NK-92 (cell line): ENCODE measurements around the gene RND3.

Experiments used
- DNase-seq: peaks from one replicate; lab custom pipeline; 2025; ENCODE audit not compliant: unreplicated experiment; lab: John Stamatoyannopoulos, UW

Gene RND3

DNA sequence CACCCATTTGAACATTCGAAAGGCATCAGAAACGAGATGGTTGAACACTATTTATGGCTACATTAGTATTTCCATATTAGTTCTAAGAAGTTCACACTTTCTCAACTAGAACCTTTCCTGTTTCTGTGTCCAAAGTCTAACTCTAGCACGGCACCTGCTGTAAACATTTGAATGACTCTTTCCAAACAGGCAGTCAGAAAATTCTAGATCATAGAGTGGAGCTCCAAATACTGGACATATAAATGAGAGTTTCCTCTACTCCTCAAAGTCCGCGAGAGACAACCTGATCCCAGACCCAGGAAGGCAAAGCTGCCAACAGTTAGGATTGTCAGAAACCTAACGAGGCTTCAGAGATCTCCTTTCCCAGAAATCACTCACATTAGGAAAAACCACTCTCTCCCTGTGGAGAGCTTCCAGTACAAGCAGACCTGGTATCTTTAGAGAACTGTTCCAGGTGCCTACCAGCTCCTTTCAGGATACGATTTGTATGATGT lies 10.6 kb downstream of the RND3 start:
- DNase-seq, result no peak

DNA sequence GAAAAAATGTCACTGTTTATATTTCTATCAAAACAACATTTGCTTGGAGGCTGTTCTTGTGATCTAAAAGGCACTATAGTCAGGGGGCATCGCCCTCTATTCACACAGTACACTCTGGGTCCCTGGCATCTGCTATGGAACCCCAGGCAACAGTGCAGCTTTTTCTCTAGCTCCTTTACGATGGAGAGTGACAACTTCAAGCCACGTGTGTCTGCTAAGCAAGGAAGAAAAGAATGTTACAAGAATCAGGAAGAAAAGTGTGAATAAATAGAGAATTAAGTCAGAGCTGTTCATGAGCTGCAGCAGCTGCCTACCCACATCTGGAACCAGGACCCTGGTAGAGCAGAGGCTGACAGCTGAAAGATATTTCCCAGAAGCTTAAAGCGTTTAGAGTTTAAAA lies 11.2 kb downstream of the RND3 start:
- DNase-seq, result no peak

DNA sequence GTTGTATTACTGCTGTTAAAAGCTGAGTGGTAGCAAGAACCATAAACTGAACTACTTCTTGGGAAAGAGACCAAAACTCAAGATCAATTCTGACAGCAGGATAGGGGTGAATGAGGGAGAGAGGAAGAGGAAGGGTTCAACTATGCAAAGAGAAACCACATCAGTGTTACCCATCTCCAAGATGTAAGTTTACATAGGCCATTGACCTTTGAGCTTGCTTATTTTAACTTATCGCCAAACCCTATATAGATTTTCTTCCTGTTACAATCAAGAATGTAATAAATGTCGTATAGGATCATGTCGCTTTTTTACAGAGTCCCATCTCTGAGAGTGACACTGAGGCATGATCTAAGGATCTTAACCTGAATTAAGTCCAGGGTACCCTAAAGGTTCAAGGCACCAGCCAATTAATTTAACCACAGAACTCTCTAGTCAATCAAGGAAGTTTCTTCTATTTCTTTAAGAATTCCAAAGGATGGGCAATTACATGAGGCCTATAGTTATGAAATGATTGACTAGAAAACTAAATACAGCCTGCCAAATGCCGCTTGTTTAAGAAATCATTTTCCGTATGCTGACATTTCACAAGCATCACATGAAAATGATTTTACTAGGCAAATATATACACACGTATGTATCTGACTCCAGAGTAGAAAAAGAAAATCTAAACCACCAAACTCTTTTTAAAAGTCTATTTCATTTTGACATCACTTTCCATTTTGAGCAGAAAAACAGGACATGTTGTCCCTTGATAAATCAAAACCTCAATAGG lies 11.8 kb downstream of the RND3 start:
- no peak for DNase-seq

DNA sequence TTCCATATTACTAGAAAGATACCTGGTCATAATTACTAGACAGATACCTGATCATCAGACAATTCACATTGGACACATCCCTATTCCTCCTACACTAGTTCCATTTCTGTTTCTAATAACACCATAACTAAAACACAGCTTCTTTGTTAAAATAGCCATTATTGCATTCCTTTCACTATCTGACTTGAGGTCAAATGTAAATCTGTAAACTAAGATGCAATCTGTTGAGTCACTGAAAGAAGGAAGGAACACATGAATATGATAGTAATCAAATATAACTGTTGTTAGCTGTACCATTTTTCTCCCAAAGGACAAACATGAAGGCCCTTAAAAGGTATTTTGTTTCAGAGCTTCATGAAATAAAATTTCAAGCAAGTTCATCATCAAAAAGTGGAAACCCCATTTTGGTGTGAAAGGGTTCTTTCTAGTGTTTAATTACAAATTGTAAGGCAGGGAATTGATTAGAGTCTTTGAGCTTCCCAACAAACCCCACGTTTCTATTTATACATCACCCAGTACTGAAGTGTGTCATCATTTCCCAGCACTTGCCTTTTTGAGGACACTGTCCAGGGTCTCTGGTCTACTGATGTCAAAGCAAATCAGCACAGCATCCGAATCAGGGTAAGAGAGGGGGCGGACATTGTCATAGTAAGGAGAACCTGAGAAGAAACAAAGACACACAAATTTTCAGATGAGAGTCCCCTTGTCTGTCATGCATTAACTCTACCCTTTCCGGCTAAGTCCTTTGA lies 13.0 kb downstream of the RND3 start:
- DNase-seq, result no peak

DNA sequence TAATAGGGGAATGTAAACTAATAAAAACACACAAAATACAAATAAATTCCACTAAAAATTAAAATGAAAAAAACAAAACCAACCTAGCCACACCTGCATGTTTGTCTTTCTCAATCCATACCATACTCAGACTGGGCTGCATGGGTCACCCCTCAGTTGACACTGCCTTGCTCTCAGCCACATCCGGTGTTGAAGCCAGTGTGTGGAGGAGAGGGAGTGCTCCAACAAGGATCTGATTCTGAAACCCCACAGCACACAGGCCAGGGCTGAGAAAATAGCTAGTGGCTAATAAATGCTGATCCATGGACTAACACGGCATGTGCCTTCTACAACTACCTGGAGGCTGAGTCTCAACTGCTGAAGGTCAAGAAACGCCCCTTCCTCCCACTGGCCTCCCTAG lies 13.7 kb downstream of the RND3 start:
- no peak for DNase-seq

DNA sequence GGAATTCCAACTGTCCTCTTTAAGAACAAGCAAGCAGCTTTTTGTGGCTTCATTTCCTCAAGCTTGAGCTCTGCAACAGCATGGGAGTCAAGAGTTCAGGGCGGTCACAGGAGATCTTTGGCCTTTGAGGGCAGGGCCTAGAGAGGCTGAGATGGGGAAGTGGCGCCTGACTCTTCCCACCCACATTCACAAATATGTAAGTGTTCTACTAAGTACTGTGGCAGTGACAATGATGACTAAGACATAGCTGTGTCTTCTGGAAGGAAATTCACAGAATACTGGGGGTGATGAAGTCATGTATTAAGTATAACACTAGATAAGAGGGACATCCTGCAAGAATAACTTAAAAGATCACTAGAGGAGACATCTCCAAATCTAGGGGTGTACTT lies 15.0 kb downstream of the RND3 start:
- DNase-seq, result no peak

DNA sequence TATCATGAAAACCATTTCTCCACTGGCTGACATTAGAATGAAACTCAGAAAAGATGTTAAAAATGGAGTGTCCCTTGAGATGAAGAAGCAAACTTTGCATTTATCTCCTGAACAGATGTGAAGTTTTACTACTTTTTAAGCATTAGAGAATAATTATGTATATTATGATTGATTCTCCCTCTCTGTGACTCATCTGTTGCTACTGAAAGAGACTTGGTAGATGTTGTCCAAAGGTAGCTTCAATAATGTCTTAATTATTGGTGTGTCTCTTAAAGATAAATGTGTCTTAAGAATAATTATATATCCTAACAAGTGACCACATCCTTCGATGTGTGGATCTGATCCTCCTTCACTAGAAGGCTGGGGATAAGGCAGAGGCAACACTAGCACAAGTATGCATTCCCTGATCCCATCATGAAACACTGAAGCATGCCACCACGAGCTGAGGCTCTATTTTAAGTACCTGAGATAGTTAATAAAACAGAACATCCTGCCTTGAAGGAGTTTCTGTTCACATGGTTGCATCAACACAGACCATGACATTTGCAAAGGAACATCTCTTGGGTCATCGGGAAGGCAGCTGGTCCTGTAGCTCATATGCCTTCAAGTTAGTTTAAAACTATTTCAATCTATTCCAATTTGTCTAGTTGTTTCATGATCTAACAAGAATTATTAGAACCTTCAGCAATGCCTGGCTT lies 15.5 kb downstream of the RND3 start:
- DNase-seq, result no peak

DNA sequence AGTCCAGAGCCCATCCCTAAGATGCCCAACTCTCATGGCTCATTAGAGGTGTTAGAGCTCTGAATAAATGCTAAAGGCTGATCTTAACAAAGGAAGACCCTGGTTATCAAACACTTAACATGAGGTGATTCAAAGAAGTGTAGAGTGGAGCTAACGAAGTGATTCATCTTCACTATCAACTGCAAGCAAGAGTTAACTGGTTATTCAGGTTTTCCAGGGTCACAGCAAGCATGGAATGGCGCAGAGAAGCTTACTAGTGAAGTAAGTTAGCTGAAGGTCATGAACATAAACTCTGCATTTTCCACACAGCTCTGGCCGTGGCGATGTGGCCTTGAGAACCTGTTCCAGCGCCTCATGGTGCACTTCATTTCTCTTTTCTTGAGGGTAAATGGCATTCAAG lies 17.0 kb downstream of the RND3 start:
- no peak for DNase-seq

DNA sequence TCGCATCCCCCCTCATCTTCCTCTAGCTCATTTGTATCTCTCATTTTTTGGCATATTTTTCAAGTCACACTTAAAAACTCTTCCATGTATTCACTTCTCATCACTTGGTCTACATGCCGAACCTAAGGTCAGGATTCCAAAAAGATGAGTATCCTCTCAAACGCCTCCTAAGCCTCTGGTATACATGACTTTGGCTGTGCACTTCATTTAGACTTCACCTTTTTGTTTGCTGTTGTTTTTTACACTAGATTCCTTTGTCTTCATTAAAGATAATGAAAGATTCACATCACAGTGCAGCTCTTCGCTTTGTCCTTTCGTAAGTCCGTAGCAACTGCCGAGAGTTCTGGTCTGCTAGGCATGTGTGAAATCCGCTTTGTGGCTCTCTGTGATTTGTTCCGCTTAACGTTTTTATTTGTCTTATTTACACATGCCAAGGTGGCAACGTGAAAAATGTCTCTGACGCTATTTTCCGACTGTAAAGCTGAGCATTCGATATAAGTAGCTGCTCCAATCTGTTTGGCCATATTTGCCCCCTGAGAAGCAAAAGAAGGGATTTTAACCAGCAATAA lies 17.7 kb downstream of the RND3 start:
- no peak for DNase-seq

DNA sequence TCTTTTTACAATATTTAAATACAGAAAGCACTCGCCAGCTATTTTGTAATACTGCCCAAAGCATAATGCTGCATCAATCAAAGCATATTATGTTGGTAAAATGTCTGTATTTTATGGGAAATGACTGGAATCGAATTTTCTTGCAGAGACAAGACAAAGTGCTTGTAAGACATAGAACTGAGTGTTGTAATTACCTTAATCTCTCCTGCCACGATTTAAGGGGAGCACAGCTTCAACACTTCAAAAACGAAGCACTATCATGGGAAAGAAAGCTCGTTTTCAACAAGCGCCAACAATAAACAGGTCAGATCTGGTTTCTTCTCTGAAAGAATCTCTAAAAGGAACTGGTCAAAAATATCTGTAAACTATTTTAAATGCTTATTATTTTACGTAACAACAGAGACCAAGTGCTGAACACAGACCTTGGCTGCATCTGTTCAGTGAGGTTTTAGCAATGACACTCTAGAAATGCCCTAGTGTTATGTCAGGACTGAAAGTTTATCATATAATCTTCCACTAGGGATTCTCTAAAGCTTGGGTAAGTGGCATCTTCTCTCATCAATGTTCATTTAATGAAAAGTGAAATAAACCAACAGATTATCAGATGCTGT lies 19.0 kb downstream of the RND3 start:
- no peak for DNase-seq

DNA sequence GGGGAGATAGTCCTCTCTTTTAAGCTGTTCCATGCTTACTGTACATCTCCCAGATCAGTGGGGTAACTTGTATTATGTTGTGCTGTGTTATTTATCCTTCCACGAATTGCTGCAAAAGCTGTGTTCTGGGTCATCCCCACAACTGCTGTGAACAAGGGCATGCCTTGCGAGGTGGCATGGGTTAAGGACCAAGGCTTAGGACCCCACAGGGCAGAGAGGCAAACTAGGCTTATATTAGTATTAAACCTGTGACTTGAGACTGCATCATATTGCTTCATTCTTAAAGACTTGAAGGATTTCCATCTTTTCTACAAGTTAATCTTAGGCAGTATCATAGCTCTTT lies 19.9 kb downstream of the RND3 start:
- no peak for DNase-seq

DNA sequence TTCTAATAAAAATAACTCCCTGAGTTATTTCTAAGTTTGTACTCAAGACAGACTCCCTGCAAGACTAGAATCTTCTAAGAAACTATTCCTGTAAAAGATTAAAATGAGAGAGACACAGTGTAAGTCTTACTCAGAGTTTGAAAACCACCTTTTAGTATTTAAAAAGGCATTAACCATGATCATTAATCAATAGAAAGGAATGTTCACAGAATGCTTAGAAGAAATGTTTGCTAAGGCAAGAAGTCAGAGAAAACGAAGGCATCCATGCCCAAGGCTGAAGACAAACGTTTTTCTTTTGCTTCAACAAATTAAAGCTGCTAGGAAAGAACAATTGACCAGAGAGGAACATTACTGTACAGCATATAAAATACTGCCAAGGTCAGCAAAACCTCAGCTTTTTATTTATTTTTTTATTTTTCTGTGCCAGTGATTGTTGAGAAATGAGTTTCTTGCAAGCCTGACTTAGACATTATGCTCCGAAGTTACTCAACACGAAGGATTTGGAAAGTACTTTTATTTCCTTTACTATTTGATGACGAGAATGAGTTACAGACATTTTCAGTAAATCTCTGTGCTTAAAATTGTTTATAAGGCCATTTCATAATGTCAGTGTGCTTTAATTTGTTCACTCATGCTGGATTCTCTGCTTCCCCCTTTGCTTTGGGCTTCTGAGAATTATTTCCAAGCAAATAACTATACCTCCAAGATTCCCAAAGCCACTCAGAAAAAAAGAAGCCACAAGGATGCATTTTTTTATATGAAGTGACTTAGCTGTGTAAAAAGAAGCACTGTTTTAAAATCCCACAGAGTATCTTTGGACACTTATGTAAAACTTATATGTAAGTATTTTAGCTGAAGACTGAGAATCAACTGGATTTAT lies 20.5 kb downstream of the RND3 start:
- no peak for DNase-seq

DNA sequence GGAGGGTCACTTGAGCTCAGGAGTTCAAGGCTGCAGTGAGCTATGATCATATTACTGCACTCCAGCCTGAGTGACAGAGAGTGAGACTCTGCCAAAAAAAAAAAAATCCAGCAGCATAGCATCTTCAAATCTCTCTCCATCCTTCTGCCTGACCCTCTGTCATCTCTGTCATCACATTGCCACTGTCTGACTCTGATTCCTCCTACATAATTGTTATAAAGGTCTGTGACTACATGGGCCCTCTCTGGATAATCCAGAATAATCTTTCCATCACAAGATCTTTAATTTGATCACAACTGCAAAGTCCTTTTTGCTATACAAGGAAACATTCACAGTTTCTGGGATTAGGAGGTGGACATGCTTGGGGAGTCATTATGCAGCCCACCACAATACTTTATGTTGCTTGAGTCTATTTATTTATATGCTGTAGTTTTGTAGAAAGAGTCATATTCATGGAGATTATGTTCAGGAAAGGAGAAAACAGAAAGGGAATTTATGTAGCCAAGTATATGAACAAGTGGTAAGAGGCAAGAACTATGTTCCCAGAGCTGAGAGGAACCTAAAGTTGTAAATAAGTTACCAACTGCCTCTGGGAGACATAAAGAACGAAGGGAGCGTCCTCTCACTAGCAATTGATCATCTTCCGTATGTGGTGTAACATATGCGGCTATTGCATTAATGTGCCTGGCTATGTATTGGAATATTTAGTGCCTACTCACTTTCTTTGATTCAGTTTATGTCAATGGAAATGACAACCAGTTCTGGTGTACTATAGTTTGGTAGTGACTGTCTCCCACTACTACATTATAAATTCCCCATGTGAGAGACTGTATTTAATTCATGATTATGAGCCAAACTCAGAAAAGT lies 21.5 kb downstream of the RND3 start:
- DNase-seq, result no peak

DNA sequence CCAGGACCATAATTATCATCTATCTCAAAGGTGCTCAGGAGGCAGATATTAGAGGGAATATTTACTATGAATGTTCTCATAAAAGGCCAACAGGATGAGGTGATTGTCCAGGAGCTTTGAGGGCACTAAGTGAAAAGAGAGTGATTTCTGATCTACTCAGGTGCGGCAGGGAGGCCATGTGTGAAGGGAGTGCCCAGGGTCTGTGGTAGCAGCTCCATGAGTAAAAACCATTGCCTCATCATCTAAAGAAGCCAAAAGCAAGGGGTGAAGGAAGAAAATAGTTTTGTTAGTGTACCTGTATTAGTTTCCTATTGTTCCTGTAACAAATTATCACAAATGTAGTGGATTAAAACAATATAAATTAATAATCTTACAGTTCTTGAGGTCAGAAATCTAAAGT lies 22.5 kb downstream of the RND3 start:
- no peak for DNase-seq

DNA sequence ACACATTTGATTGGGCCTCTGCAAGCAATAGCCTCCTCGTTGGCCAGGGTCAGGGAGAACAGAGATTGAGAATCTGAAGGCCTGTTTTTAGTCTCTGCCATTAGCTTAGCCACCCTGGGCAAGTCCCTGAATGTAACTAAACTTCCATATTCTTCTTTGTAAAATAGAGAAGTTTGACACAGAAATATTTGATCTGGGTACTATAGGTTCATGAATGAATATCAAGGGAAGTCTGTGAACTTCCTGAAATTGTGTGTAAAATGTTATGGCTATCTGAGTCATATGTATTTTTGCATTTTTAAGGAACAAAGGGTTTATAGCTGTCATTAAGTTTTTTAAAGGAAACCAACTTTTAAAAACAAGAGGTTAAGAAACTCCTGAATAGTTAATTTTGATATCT lies 23.2 kb downstream of the RND3 start:
- no peak for DNase-seq

DNA sequence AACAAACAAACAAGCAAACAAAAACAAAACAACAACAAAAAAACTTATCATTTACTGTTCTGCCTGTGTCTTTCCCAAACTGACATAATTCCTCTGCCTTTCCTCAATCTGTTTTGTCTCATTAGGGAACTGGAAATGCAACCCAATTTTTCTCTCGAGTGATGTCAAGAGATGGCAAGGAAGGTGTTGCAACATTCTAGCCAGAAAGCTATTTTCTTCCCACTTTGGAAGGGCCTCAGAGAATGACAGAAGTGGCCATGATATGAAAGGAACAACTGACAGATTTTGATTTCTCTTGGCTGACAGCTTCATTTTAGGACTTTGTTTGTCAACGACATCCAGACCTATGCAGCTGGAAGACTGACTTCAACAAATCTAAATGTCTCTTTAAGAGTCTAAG lies 24.7 kb downstream of the RND3 start:
- DNase-seq, result no peak

DNA sequence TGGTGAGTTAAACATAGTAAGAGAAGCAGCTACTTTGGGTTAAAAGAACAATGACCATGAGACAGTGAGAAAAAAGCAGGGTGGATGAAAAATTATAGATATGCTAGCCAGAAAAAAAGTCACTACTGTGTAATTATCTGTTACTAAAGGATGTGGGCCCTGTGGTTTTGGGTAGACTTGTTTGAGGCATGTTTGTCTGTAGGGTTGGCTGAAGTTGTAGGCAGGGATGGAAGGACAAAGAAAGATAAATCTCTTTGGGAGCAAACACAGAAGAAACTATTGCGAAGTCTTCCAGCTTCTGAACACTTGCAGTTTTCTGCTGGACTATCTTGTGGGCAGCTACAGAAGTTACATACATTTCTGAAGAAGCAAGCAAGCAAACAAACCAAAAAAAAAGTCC lies 28.2 kb downstream of the RND3 start:
- DNase-seq, result no peak

DNA sequence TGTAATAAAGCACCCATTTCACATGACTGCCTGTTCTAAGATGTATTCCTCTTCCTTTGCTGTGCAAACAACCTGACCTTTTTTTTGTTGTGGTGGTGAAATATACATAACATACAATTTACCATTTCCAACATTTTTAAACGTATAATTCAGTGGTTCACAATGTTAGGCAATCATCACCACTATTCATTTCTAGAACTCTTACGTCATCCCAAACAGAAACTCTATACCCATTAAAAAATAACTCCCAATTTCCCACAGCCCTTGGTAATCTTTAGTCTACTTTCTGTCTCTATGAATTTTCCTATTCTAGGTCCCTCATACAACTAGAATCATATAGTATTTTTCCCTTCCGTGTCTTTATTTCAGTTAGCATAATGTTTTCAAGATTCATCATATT lies 36.7 kb downstream of the RND3 start:
- no peak for DNase-seq

DNA sequence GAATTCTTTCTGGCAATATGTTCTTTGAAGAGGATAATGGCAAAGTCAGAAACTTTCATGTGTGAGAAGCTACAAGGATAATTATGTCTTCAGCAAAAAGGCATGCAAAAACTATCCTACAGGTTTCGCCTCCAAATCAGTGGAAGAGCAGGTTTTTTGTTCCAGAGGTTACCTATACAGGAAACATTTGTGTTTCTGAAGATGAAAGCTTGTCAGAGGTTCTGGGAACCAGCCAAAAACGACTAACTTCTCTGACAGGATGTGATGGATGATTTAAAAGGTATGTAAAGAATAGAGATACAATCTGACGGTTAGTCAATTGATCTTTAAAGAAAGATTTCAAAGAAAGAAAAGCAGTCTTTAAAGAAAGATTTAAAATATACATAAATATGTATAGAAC lies 37.6 kb downstream of the RND3 start:
- no peak for DNase-seq
